PC-3 (cell line): Measurements from ENCODE around the gene NAPG.

Experiments
- CTCF ChIP-seq: fragments of 300-600 bp; sonication (generic); conservative IDR thresholded peaks from 2 replicates; pipeline ENCODE4 v1.5.1; 2017; ENCODE audit warnings: antibody characterized with exemption, low read depth, mild to moderate bottlenecking, low read length
- EZH2 ChIP-seq: fragments of 300-600 bp; sonication (generic); IDR thresholded peaks from one replicate; pipeline ENCODE4 v1.6.1; 2017; ENCODE audit warnings: antibody characterized with exemption, mild to moderate bottlenecking, low read length; ENCODE audit not compliant: unreplicated experiment
- EZH2phosphoT487 ChIP-seq: fragments of 300-600 bp; sonication (generic); IDR thresholded peaks from 2 replicates; pipeline ENCODE4 v1.6.1; 2018; ENCODE audit warnings: mild to moderate bottlenecking, antibody characterized with exemption, low read length, borderline replicate concordance

GRCh38 chr18:10485475-10485874 lies 40.4 kb upstream of the NAPG start:
- TF ChIP-seq CTCF = no peak
- no peak for TF ChIP-seq EZH2phosphoT487
- TF ChIP-seq EZH2 = no peak
